HG03097 (cell line): ENCODE results near the gene ATP8A2.
"Not testable (repeated sequence)": the region's sequence is repeated elsewhere in the genome, so short reads cannot be mapped to it uniquely, and the experiment has no call there.

Experiments
- ATAC-seq: cut with Tn5 transposase; IDR thresholded peaks from one replicate; pipeline ENCODE4 v1.9.1; 2021; ENCODE audit not compliant: unreplicated experiment, low FRiP score

Gene ATP8A2

GRCh38 chr13:25778808-25779305, 407.1 kb downstream of the ATP8A2 start:
- no peak for ATAC-seq

- no peak for ATAC-seq
These were observed 411.3 kb downstream of the ATP8A2 start for GRCh38 chr13:25783076-25783475.

- no peak for ATAC-seq
These were observed 411.8 kb downstream of the ATP8A2 start for GRCh38 chr13:25783601-25784024.

- no peak for ATAC-seq
These were observed 412.3 kb downstream of the ATP8A2 start for GRCh38 chr13:25784119-25784518.

- ATAC-seq = not testable (repeated sequence)
These were observed 418.4 kb downstream of the ATP8A2 start for GRCh38 chr13:25790137-25790536.

GRCh38 chr13:25795277-25795676, 423.5 kb downstream of the ATP8A2 start:
- ATAC-seq = no peak

GRCh38 chr13:25796474-25796873, 424.7 kb downstream of the ATP8A2 start:
- no peak for ATAC-seq

- no peak for ATAC-seq
These were observed 427.2 kb downstream of the ATP8A2 start for GRCh38 chr13:25798998-25799397.

- ATAC-seq = no peak
These were observed 428.7 kb downstream of the ATP8A2 start for GRCh38 chr13:25800523-25800922.

- ATAC-seq = no peak
These were observed 430.8 kb downstream of the ATP8A2 start for GRCh38 chr13:25802579-25802978.

- ATAC-seq = no peak
These were observed 431.9 kb downstream of the ATP8A2 start for GRCh38 chr13:25803641-25804040.

- ATAC-seq = no peak
These were observed 434.6 kb downstream of the ATP8A2 start for GRCh38 chr13:25806264-25806974.

GRCh38 chr13:25807562-25807961, 435.8 kb downstream of the ATP8A2 start:
- ATAC-seq = no peak

GRCh38 chr13:25811506-25811905, 439.7 kb downstream of the ATP8A2 start:
- no peak for ATAC-seq

- ATAC-seq = no peak
These were observed 444.5 kb downstream of the ATP8A2 start for GRCh38 chr13:25816239-25816638.

GRCh38 chr13:25819856-25820530, 448.2 kb downstream of the ATP8A2 start:
- ATAC-seq = no peak

GRCh38 chr13:25821776-25822175, 450.0 kb downstream of the ATP8A2 start:
- ATAC-seq = no peak

- ATAC-seq = not testable (repeated sequence)
These were observed 455.4 kb downstream of the ATP8A2 start for GRCh38 chr13:25827221-25827620.

- ATAC-seq = no peak
These were observed 456.2 kb downstream of the ATP8A2 start for GRCh38 chr13:25827831-25828465.

GRCh38 chr13:25833761-25834160, 462.0 kb downstream of the ATP8A2 start:
- ATAC-seq = no peak

GRCh38 chr13:25836574-25837336, 465.0 kb downstream of the ATP8A2 start:
- no peak for ATAC-seq
